Endometrial microvascular endothelial cells (primary cell): ENCODE data around the gene COL10A1. TPM values are rescaled to one million over a fixed set of nuclear protein-coding genes. Genes with fewer than 3 reads are reported as not detected.

Experiments
- in situ Hi-C: cut with HindIII; loops from 2 replicates; pipeline ENCODE4 v1.10.0; 2017; ENCODE audit warnings: low sequenced_read_pairs, low pct_unique_long_range_greater_than_20kb; ENCODE audit errors: inconsistent ontology term
- total RNA-seq: library from RNA; depleted of rRNA; stranded (reverse); fragments of >200 nt; gene quantifications from one replicate; pipeline ENCODE4 v1.2.3, GENCODE V29; 2015; ENCODE audit errors: inconsistent ontology term

COL10A1 gene
- total RNA-seq, 1 donor from 2014 or later, result not detected

- in situ Hi-C loops, result no loop called here
Measured at GRCh38 chr6:116133453-116133852, 7.5 kb upstream of the COL10A1 start.

GRCh38 chr6:116127771-116128493 is 2.0 kb upstream of the COL10A1 start:
- in situ Hi-C loops, result no loop called here

- in situ Hi-C loops, result no loop called here
Measured at GRCh38 chr6:116120430-116120829, 5.5 kb downstream of the COL10A1 start.

GRCh38 chr6:116118608-116119007 is 7.3 kb downstream of the COL10A1 start:
- in situ Hi-C loops, result no loop called here

GRCh38 chr6:116115781-116116180 is 10.2 kb downstream of the COL10A1 start:
- in situ Hi-C loops, result no loop called here

- in situ Hi-C loops, result no loop called here
Measured at GRCh38 chr6:116113386-116113785, 12.5 kb downstream of the COL10A1 start.

- in situ Hi-C loops, result no loop called here
Measured at GRCh38 chr6:116111552-116112528, 14.1 kb downstream of the COL10A1 start.

- in situ Hi-C loops, result no loop called here
Measured at GRCh38 chr6:116108836-116109235, 17.1 kb downstream of the COL10A1 start.

GRCh38 chr6:116106146-116106545 is 19.8 kb downstream of the COL10A1 start:
- in situ Hi-C loops, result no loop called here

GRCh38 chr6:116105247-116105646 is 20.7 kb downstream of the COL10A1 start:
- in situ Hi-C loops, result no loop called here

GRCh38 chr6:116104636-116105035 is 21.3 kb downstream of the COL10A1 start:
- in situ Hi-C loops, result no loop called here

GRCh38 chr6:116102873-116103272 is 23.1 kb downstream of the COL10A1 start:
- in situ Hi-C loops, result no loop called here

GRCh38 chr6:116101790-116102189 is 24.1 kb downstream of the COL10A1 start:
- in situ Hi-C loops, result no loop called here

- in situ Hi-C loops, result no loop called here
Measured at GRCh38 chr6:116101302-116101718, 24.6 kb downstream of the COL10A1 start.

GRCh38 chr6:116100419-116101301 is 25.3 kb downstream of the COL10A1 start, which contains the start of gene NT5DC1:
TSS of gene NT5DC1 (plus strand) at chr6:116100853. CDS start at chr6:116100931, 78 bp downstream.
- in situ Hi-C loops, result no loop called here

- in situ Hi-C loops, result no loop called here
Measured at GRCh38 chr6:116099036-116099435, 26.9 kb downstream of the COL10A1 start.

GRCh38 chr6:116096979-116097816 is 28.7 kb downstream of the COL10A1 start:
- in situ Hi-C loops, result no loop called here
